ENCODE data around the gene LPCAT1. TPM values are rescaled to one million over a fixed set of nuclear protein-coding genes. Genes with fewer than 3 reads are reported as not detected.
"Not testable (repeated sequence)": the region's sequence is repeated elsewhere in the genome, so short reads cannot be mapped to it uniquely, and the experiment has no call there.

The LPCAT1 gene
- total RNA-seq, 1 donor from 2014 or later = 41.9 TPM

GRCh38 chr5:1506242-1507013, 17.3 kb downstream of the LPCAT1 start:
- Mint-ChIP-seq H3K4me1 (ENCODE audit: low read depth, unreplicated experiment) (no peaks in the 10 kb centered on the region), H3K4me3 (ENCODE audit: unreplicated experiment) (no peak overlapping the region), H3K27ac (ENCODE audit: unreplicated experiment) (no peak overlapping the region), H3K27me3 (ENCODE audit: low read depth, unreplicated experiment) (no peaks in the 10 kb centered on the region), H3K9me3 (ENCODE audit: unreplicated experiment) (no peaks in the 10 kb centered on the region), H3K36me3 (ENCODE audit: low read depth, unreplicated experiment) (peaks cover 2% of the 10 kb centered on the region)
- Histone ChIP-seq H3K4me3 (ENCODE audit: insufficient read depth, low read depth, low read length) (no peak overlapping the region), H3K4me2 (ENCODE audit: low read length) (no peak overlapping the region), H3K9ac (ENCODE audit: low read length) (no peak overlapping the region), H4K20me1 (ENCODE audit: insufficient read depth, low read length) (peaks cover 100% of the 10 kb centered on the region), H3K27ac (ENCODE audit: low read depth, low read length) (no peak overlapping the region), H2AFZ (ENCODE audit: low read depth, low read length) (no peak overlapping the region), H3K36me3 (ENCODE audit: insufficient read depth, low read length) (no peaks in the 10 kb centered on the region), H3K9me3 (ENCODE audit: insufficient read depth, low read depth, low read length) (no peaks in the 10 kb centered on the region), H3K27me3 (ENCODE audit: insufficient read depth, low read length) (no peaks in the 10 kb centered on the region), H3K79me2 (ENCODE audit: insufficient read depth, low read length) (peaks cover 99% of the 10 kb centered on the region), H3K4me1 (ENCODE audit: insufficient read depth, low read length) (no peaks in the 10 kb centered on the region)
- DNase-seq (ENCODE audit: low read depth) = no peak
- no peak for FAIRE-seq
- TF ChIP-seq EZH2 (IDR thresholded peaks at IDR 0.05; ENCODE audit: insufficient read depth, low read length) (no peak), CTCF (IDR thresholded peaks at IDR 0.05; ENCODE audit: insufficient read depth, low read depth, low read length) (no peak)

DNA sequence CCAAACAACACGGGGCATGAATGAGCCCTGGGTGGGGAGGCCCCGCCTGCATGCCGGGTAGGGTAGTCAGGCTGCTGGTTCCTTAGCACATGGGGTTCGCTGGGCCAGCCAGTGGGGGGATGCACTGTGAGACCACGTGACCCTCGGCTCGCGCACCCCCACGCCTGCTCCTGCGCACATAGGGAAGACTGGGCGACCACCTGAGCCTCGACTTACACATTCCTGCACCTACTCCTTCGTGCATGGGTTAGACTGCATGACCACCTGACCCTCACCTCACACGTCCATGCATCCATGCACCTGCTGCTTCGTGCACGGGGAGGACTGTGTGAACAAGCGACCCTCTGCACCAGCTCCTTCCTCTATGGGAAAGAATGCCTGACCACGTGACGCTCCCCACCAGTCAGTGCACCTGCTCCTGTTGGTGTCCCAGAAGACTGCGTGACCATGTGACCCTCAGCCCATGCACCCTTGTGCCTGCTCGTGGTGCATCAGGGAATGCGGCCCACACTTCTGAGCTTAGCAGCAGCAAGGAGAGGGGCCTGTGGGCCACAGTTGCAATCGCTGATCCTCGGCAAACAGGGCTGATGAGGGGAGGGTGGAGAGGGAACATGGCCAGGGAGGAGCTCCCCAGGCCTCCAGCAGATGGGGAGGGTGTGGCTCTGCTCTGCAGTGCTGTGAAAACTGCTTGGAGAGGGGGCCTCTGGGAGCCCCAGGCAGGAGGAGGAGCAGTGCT, 18.1 kb downstream of the LPCAT1 start:
- H3K27ac ChIP-seq (ENCODE audit: low read depth, low read length) = no peak overlapping the region

DNA sequence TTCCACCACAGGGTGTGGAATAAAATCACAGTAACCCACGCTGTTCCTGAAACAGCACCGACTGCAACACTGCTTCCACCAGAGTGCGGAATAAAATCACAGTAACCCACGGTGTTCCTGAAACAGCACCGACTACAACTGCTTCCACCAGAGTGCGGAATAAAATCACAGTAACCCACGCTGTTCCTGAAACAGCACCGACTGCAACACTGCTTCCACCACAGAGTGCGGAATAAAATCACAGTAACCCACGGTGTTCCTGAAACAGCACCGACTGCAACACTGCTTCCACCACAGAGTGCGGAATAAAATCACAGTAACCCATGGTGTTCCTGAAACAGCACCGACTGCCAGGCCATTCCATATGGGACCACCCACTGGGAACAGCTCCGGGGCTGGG, 18.7 kb downstream of the LPCAT1 start:
- not testable (repeated sequence) for H3K4me1 Mint-ChIP-seq (ENCODE audit: low read depth, unreplicated experiment); H3K9ac ChIP-seq (ENCODE audit: low read length); H3K36me3 Mint-ChIP-seq (ENCODE audit: low read depth, unreplicated experiment); H3K9me3 ChIP-seq (ENCODE audit: insufficient read depth, low read depth, low read length); H3K27ac ChIP-seq (ENCODE audit: low read depth, low read length); H3K4me3 ChIP-seq (ENCODE audit: insufficient read depth, low read depth, low read length); H2AFZ ChIP-seq (ENCODE audit: low read depth, low read length); H3K4me1 ChIP-seq (ENCODE audit: insufficient read depth, low read length); DNase-seq (ENCODE audit: low read depth); H3K9me3 Mint-ChIP-seq (ENCODE audit: unreplicated experiment); H3K27me3 ChIP-seq (ENCODE audit: insufficient read depth, low read length); H3K27me3 Mint-ChIP-seq (ENCODE audit: low read depth, unreplicated experiment); H3K36me3 ChIP-seq (ENCODE audit: insufficient read depth, low read length); H3K27ac Mint-ChIP-seq (ENCODE audit: unreplicated experiment); H3K4me2 ChIP-seq (ENCODE audit: low read length); H3K4me3 Mint-ChIP-seq (ENCODE audit: unreplicated experiment); FAIRE-seq
- Histone ChIP-seq H3K79me2 (ENCODE audit: insufficient read depth, low read length) (peaks cover 92% of the 10 kb centered on the region), H4K20me1 (ENCODE audit: insufficient read depth, low read length) (peaks cover 100% of the 10 kb centered on the region)

More for the DNA sequence above, 18.1 kb downstream of the LPCAT1 start:
- Histone ChIP-seq H3K4me2 (ENCODE audit: low read length) (no peak overlapping the region), H3K4me1 (ENCODE audit: insufficient read depth, low read length) (no peaks in the 10 kb centered on the region), H3K9ac (ENCODE audit: low read length) (no peak overlapping the region), H3K9me3 (ENCODE audit: insufficient read depth, low read depth, low read length) (no peaks in the 10 kb centered on the region), H4K20me1 (ENCODE audit: insufficient read depth, low read length) (peaks cover 100% of the 10 kb centered on the region), H2AFZ (ENCODE audit: low read depth, low read length) (no peak overlapping the region), H3K27me3 (ENCODE audit: insufficient read depth, low read length) (no peaks in the 10 kb centered on the region), H3K79me2 (ENCODE audit: insufficient read depth, low read length) (peaks cover 98% of the 10 kb centered on the region), H3K36me3 (ENCODE audit: insufficient read depth, low read length) (no peaks in the 10 kb centered on the region), H3K4me3 (ENCODE audit: insufficient read depth, low read depth, low read length) (no peak overlapping the region)
- Mint-ChIP-seq H3K9me3 (ENCODE audit: unreplicated experiment) (no peaks in the 10 kb centered on the region), H3K27me3 (ENCODE audit: low read depth, unreplicated experiment) (no peaks in the 10 kb centered on the region), H3K4me1 (ENCODE audit: low read depth, unreplicated experiment) (no peaks in the 10 kb centered on the region), H3K36me3 (ENCODE audit: low read depth, unreplicated experiment) (peaks cover 2% of the 10 kb centered on the region), H3K27ac (ENCODE audit: unreplicated experiment) (no peak overlapping the region), H3K4me3 (ENCODE audit: unreplicated experiment) (no peak overlapping the region)
- FAIRE-seq (no peak), DNase-seq (ENCODE audit: low read depth) (no peak)
- no peak for TF ChIP-seq CTCF (IDR thresholded peaks at IDR 0.05; ENCODE audit: insufficient read depth, low read depth, low read length)
- no peak for TF ChIP-seq EZH2 (IDR thresholded peaks at IDR 0.05; ENCODE audit: insufficient read depth, low read length)
